DOHH2 (cell line): Measurements from ENCODE around the gene EN1.

Experiments used
- CTCF ChIP-seq: fragments of 200-600 bp; sonication (generic); IDR thresholded peaks from one replicate; pipeline ENCODE4 v1.5.1; 2014; ENCODE audit warnings: antibody characterized with exemption, mild to moderate bottlenecking, low read depth, low read length; ENCODE audit not compliant: poor library complexity, severe bottlenecking
- EZH2phosphoT487 ChIP-seq: fragments of 200-600 bp; sonication (generic); IDR thresholded peaks from 2 replicates; pipeline ENCODE4 v1.6.1; 2017; ENCODE audit warnings: borderline replicate concordance, mild to moderate bottlenecking, antibody characterized with exemption, low read length, moderate library complexity, mixed read lengths

GRCh38 chr2:118860506-118860905 lies 13.1 kb upstream of the EN1 start:
- TF ChIP-seq CTCF, result no peak
- no peak for TF ChIP-seq EZH2phosphoT487
